ENCODE results near the gene FAT4.
A peak's percentile ranks its signal among the peaks of the same experiment; 100 is the strongest.

Gene FAT4, protein sequence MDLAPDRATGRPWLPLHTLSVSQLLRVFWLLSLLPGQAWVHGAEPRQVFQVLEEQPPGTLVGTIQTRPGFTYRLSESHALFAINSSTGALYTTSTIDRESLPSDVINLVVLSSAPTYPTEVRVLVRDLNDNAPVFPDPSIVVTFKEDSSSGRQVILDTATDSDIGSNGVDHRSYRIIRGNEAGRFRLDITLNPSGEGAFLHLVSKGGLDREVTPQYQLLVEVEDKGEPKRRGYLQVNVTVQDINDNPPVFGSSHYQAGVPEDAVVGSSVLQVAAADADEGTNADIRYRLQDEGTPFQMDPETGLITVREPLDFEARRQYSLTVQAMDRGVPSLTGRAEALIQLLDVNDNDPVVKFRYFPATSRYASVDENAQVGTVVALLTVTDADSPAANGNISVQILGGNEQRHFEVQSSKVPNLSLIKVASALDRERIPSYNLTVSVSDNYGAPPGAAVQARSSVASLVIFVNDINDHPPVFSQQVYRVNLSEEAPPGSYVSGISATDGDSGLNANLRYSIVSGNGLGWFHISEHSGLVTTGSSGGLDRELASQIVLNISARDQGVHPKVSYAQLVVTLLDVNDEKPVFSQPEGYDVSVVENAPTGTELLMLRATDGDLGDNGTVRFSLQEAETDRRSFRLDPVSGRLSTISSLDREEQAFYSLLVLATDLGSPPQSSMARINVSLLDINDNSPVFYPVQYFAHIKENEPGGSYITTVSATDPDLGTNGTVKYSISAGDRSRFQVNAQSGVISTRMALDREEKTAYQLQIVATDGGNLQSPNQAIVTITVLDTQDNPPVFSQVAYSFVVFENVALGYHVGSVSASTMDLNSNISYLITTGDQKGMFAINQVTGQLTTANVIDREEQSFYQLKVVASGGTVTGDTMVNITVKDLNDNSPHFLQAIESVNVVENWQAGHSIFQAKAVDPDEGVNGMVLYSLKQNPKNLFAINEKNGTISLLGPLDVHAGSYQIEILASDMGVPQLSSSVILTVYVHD (N-terminal part only)

DNA sequence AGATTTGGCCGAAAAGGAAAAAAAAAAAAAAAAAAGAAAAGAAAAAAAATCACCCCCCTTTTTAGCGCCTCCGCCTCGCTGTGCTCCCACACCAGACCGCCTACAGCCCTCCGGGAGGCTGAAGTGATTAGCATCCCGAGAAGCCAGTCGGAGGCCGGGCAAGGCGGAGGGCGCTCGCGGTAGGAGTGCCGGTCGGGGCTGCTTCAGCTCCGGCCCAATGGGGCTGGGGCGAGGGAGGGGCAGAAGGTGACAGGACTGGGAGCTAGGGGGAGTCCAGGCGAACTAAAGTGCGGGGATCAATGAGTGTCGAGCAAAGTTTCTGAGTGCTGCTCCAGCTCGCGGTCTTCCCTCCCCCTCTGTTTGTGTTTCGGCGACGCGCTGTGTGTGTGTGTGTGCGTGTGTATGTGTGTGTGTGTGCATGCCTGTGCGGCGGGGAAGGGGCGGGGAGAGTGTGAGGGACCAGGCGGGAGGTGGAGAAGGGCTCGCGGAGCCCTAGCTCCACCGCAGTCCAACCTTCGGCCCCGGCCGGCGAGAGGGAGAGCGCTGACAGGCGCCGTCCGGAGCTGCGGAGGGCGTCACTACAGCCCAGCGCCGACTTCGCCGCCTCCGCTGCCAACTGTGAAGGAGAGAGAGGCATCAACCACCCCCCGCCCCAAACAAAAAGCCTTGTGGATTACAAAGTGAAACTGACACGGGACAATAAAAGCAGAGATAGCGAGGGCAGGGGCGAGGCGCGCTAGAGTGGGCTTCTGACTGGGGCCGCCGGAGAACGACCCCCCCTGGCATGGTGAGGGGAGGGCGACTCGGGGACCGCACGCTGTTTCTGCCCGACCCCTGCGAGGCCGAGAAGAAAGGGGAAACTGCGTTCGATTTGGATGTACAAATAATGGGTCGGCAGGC is at the start of gene FAT4:
Gene FAT4 (plus strand): TSS at position 280 of the 900 bp plus-strand sequence. CDS start 1,457 bp downstream, outside the sequence.
- DNase-seq = peak; percentile 25

- DNase-seq = no peak
Observed at GRCh38 chr4:125265846-125266245, 48.9 kb upstream of the FAT4 start.

DNA sequence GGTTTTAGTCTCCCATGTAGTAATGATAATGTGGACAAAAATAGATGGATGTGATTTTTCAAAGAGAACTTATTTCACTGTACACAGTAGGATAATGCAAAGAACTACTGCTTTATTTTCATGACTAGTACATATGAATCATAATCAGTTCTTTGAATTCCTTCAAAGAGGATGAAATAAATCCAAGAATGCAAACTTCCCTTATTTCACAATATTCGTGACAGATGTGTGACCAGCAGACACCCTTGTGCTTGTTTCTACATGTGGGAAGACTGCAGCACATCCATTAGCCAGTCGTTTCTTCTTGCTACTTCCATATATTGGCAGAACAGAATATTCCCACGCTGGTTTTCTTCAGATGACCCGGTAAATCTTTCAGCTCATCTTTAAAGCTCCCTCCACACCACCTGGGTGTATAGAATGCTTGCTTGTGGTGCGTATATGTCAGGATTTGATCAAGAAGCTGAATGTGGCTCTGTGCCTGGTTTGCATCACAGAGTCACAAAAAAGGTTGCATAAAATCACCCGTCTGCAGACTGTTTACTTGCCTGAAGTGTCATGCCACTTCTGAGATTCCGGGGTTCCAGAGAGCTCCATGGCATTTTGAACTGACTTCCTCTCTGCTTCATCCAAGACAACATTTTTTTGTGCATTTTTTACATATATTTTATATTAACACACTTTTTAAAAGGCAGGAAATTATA is 47.7 kb upstream of the FAT4 start:
- DNase-seq = no peak

GRCh38 chr4:125267630-125268029 is 47.1 kb upstream of the FAT4 start:
- no peak for DNase-seq

- DNase-seq = no peak
Observed at GRCh38 chr4:125268068-125268755, 46.5 kb upstream of the FAT4 start.

GRCh38 chr4:125276811-125277210 is 37.9 kb upstream of the FAT4 start:
- DNase-seq = no peak

DNA sequence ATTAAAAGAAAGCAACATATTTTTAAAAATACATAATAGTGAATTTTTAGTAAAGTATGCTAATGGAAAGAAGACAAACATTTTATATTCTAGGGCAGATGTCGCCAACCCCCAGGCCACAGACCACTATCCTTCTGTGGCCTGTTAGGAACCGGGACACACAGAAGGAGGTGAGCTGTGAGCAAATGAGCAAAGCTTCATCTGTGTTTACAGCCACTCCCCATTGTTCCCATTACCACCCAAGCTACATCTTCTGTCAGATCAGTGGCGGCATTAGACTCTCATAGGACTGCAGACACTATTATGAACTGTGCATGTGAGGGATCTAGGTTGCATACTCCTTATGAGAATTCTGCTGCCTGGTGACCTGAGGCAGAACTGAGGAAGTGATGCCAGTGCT is 37.0 kb upstream of the FAT4 start:
- no peak for DNase-seq

- no peak for DNase-seq
Observed at GRCh38 chr4:125280892-125281403, 33.8 kb upstream of the FAT4 start.

- DNase-seq = no peak
Observed at GRCh38 chr4:125283707-125284279, 31.0 kb upstream of the FAT4 start.

DNA sequence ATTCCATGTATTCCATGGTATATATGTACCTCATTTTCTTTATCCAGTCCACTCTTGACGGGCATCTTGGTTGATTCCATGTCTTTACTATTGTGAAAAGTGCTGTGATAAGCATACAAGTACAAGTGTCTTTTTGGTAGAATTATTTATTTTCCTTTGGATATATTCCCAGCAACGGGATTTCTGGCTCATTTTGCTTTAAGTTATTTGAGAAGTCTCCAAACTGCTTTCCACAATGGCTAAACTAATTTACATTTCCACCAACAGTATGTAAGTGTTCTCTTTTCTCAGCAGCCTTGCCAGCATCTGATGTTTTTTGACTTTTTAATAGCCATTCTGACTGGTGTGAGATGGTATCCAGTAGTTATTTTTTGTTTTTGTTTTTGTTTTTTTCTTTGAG is 17.6 kb upstream of the FAT4 start:
- DNase-seq = no peak

- no peak for DNase-seq
Observed at GRCh38 chr4:125303058-125303457, 11.7 kb upstream of the FAT4 start.

DNA sequence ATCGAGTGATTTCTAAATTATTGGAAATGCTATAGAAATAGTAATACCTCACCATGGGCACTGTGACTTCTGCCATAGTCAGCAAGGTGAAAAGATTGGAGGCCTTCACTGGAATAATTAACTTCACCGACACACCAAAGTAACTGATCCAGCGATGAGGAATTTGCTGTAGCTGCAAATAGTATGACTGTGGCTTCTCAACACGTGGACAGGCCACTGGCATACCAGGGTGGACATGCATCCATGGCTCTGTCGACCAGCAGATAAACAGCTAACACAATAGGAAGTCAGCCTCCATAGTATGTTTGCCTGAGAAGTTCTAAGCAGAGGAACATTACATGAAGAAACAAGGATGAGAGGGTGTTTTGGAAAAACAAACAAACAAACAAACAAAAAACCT is 10.9 kb upstream of the FAT4 start:
- no peak for DNase-seq

DNA sequence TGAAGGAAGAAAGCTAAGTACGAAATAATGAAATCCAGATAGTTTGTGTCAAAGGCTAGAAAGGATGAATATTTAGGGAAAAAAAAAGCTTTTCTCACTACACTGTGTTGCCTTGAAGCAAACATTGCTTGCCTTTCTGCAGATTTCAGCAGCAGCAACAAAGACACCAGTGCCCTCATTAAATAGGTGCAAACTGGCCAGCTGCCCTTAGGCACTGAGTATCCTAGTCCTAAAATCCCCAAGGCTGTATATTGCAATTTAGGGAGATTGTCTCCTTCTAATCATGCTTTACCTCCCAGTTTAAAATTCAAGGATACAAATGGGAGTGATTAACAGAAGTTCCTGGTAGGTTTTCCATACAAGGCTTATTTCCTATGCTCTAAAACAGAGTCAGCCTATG is 8.6 kb upstream of the FAT4 start:
- DNase-seq = no peak

DNA sequence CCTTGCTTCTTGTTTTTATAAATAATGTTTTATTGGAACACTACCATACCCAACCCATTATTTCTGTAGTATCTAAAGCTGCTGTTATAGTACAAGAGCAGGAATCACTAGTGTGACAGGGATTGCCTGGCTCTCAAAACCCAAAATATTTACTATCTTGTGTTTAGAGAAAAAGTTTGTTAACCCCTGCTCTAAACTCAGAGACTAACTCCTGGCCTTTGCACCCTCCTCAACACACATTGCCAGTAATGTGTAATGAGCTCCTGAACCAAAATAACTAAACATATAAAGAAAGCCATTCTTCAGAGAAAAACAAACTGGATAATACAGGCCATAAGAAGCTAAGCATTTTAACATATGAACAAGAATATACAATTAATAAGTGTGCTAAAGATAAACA is 8.2 kb upstream of the FAT4 start:
- no peak for DNase-seq

GRCh38 chr4:125311503-125311902 is 3.3 kb upstream of the FAT4 start:
- DNase-seq = no peak

GRCh38 chr4:125313497-125313896 is 1.3 kb upstream of the FAT4 start:
- DNase-seq = peak; percentile 35

DNA sequence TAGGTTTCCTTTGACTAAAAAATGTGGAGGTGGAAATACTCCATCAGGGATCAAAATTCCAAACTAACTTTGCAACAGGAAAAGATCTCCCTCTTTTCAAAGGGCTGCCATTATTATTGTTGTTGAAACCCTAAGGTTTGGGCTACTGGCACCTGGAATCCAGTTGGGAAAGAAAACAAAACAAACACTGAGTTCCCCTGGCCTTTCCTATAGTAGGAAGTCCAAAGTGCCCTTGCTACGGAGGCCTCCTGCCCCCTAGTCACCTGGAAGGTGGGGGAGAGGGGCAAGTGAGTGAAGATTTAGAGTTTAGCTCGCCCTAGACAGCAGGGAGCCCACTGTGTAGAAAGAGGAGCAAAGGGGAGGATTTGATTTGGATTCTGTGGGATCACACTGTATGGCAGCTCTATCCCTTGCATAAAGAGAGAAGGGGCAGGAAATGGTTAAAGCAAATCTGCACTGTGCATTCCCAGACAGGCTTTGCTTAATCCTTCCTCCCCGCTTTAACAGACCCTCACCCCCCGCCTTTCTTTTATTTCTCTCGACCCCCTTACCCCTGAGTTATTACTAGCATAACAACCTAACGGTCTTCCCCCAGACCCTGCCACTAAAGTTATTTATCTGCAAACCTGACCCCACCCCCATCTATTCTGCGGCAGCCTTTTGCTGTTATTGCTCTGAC is 627 bp upstream of the FAT4 start:
- DNase-seq = no peak

DNA sequence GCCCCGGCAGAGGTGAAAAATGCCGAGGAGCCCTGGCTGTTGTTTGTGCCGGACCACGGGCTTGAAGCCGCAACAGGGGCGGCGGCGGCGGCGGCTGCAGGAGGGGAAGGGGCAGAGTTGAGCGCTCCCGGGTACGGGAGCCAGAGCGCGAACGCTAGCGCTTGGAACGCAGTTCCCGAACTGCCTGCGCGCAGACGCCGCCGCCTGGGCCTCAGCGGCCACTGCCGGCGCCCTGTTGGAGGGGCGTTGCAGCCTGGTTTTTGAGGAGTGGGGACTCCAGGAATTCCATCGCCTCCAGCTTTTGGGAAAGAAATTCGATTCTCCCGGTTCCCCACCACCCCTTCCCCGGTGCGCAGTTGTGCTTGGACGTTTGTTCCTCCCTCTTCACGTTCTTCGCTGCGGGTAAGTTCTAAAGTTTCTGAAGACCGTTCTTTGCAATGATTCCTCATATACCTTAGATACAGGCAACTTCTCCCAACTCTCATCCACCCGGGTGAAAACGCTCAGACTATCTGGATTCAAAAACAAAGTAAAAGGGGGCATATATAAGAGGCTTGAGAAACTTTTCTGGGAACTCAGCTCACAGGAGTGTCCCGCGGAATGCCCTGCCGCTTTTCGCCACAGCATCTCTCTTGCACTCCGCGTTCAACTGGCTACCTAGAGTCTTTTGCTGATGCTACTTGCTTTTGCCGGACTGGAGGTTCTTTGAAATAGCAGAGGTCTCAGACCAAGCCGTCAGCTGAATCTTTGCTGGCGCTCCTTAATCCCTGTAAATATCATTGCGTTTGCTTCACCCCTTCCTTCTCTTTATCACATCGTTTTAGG is 1.0 kb downstream of the FAT4 start:
- no peak for DNase-seq

DNA sequence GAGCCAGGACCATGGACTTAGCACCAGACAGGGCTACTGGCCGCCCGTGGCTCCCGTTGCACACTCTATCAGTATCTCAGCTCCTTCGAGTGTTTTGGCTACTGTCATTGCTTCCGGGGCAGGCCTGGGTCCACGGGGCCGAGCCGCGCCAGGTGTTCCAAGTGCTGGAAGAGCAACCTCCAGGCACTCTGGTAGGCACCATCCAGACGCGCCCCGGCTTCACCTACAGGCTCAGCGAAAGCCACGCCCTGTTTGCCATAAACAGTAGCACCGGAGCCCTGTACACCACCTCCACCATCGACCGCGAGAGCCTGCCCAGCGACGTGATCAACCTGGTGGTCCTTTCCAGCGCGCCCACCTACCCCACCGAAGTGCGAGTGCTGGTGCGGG is 1.6 kb downstream of the FAT4 start:
- DNase-seq = no peak
